Chondrocyte (in vitro differentiated cells): Measurements from ENCODE around the gene JAK3. TPM values are rescaled to one million over a fixed set of nuclear protein-coding genes. Genes with fewer than 3 reads are reported as not detected.

Experiments
- DNase-seq: peaks from one replicate; pipeline ENCODE4 v3.0.0; 2021; ENCODE audit warnings: mixed read lengths, low spot score
- H3K27ac Mint-ChIP-seq: one replicate; pipeline ENCODE4 v1.8.0; 2021; ENCODE audit warnings: mild to moderate bottlenecking, moderate library complexity, mixed read lengths; ENCODE audit not compliant: unreplicated experiment
- H3K27me3 Mint-ChIP-seq: 2 replicates; pipeline ENCODE4 v1.8.0; 2021; ENCODE audit warnings: low read depth, mixed read lengths
- H3K36me3 Mint-ChIP-seq: 2 replicates; pipeline ENCODE4 v1.8.0; 2021; ENCODE audit warnings: low read depth, mixed read lengths
- H3K4me1 Mint-ChIP-seq: 2 replicates; pipeline ENCODE4 v1.8.0; 2021; ENCODE audit warnings: low read depth, mild to moderate bottlenecking, mixed read lengths
- H3K4me3 Mint-ChIP-seq: one replicate; pipeline ENCODE4 v1.8.0; 2021; ENCODE audit warnings: mild to moderate bottlenecking, moderate library complexity, mixed read lengths; ENCODE audit not compliant: unreplicated experiment
- H3K9me3 Mint-ChIP-seq: 2 replicates; pipeline ENCODE4 v1.8.0; 2021; ENCODE audit warnings: low read depth, mixed read lengths
- CTCF ChIP-seq: fragments of 200-600 bp; sonication (generic); IDR thresholded peaks from 2 replicates; pipeline ENCODE4 v1.5.0; 2021; ENCODE audit warnings: antibody characterized with exemption, mild to moderate bottlenecking, moderate library complexity
- total RNA-seq: library from RNA; stranded (reverse); gene quantifications from 3 replicates; pipeline ENCODE4 v1.2.1, GENCODE V29; 2021

The JAK3 gene
- total RNA-seq, 1 donor from 2014 or later = 7.7 TPM

GRCh38 chr19:17830567-17831418 is 17.0 kb downstream of the JAK3 start:
- H3K36me3 Mint-ChIP-seq = no peaks in the 10 kb centered on the region
- peaks cover 9% of the 10 kb centered on the region for H3K4me1 Mint-ChIP-seq
- H3K27ac Mint-ChIP-seq = peak overlapping the region; percentile 70
- no peak for DNase-seq
- peaks cover 8% of the 10 kb centered on the region for H3K27me3 Mint-ChIP-seq
- no peaks in the 10 kb centered on the region for H3K9me3 Mint-ChIP-seq
- peak overlapping the region; percentile 76 for H3K4me3 Mint-ChIP-seq
- TF ChIP-seq CTCF = no peak

- H3K36me3 Mint-ChIP-seq = no peaks in the 10 kb centered on the region
- H3K27me3 Mint-ChIP-seq = peaks cover 11% of the 10 kb centered on the region
- H3K4me3 Mint-ChIP-seq = peak overlapping the region; percentile 76
- peak overlapping the region; percentile 70 for H3K27ac Mint-ChIP-seq
- TF ChIP-seq CTCF = peak; percentile 10
- H3K4me1 Mint-ChIP-seq = peaks cover 5% of the 10 kb centered on the region
- no peak for DNase-seq
- H3K9me3 Mint-ChIP-seq = no peaks in the 10 kb centered on the region
Observed at GRCh38 chr19:17829855-17830566, 17.8 kb downstream of the JAK3 start.

DNA sequence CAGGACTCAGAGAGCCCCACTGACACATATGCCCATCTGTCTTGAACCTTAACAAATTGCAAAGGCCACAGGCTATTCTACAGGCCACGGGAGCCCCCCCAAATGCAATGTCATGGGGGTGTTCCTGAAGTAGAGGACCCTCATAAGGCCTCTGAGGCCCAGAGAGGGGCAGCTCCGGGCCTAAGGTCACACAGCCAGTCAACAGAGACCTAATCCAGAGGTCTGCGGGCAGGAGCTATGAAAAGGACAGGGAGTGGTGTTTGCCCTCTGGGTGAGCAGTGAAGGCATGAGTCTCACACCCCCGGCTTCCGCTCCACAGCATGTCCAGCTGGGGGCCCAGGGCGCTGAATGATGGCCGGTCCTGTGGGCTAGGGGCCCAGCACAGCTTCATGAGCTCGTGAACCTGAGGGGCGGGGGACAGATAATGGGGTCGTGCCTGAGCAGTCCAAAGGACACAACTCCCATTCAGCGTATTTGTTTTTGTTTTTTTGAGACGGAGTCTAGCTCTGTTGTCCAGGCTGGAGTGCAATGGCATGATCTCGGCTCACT is 21.2 kb downstream of the JAK3 start:
- no peak overlapping the region for H3K4me3 Mint-ChIP-seq
- peaks cover 20% of the 10 kb centered on the region for H3K27me3 Mint-ChIP-seq
- DNase-seq = no peak
- no peaks in the 10 kb centered on the region for H3K9me3 Mint-ChIP-seq
- H3K4me1 Mint-ChIP-seq = peaks cover 5% of the 10 kb centered on the region
- no peak overlapping the region for H3K27ac Mint-ChIP-seq
- H3K36me3 Mint-ChIP-seq = no peaks in the 10 kb centered on the region
- TF ChIP-seq CTCF = no peak

- Mint-ChIP-seq H3K27ac (no peak overlapping the region), H3K4me1 (no peaks in the 10 kb centered on the region), H3K9me3 (no peaks in the 10 kb centered on the region), H3K4me3 (no peak overlapping the region), H3K27me3 (peaks cover 17% of the 10 kb centered on the region), H3K36me3 (no peaks in the 10 kb centered on the region)
- TF ChIP-seq CTCF = no peak
- DNase-seq = no peak
Observed at GRCh38 chr19:17824339-17824738, 23.4 kb downstream of the JAK3 start.

GRCh38 chr19:17821190-17821589 is 26.6 kb downstream of the JAK3 start, which contains the start of gene INSL3:
TSS of gene INSL3 (minus strand) at chr19:17821519. CDS start at chr19:17821506, 13 bp downstream.
- no peaks in the 10 kb centered on the region for H3K4me1 Mint-ChIP-seq
- TF ChIP-seq CTCF = no peak
- no peak for DNase-seq
- H3K4me3 Mint-ChIP-seq = no peak within 1 kb of the TSS
- H3K36me3 Mint-ChIP-seq = no peaks in the 10 kb centered on the region
- no peaks in the 10 kb centered on the region for H3K9me3 Mint-ChIP-seq
- no peak within 1 kb of the TSS for H3K27ac Mint-ChIP-seq
- H3K27me3 Mint-ChIP-seq = peaks cover 12% of the 10 kb centered on the region
